Kidney epithelial cell (primary cell): Measurements from ENCODE around the gene SLC26A9. TPM values are rescaled to one million over a fixed set of nuclear protein-coding genes. Genes with fewer than 3 reads are reported as not detected.

Experiments
- DNase-seq: peaks from one replicate; pipeline ENCODE4 v3.0.0-alpha.2; 2010; ENCODE audit warnings: low read depth
- H3K27me3 ChIP-seq: 2 replicates; pipeline ENCODE4 v1.6.0; 2011; ENCODE audit warnings: low read length; ENCODE audit not compliant: control insufficient read depth, insufficient read depth
- H3K36me3 ChIP-seq: 2 replicates; pipeline ENCODE4 v1.5.1; 2011; ENCODE audit warnings: low read length; ENCODE audit not compliant: control insufficient read depth, insufficient read depth
- H3K4me3 ChIP-seq: 2 replicates; pipeline ENCODE4 v1.5.1; 2011; ENCODE audit warnings: low read depth, mild to moderate bottlenecking, control low read depth, low read length
- total RNA-seq: library from RNA; depleted of rRNA; stranded (reverse); fragments of >200 nt; gene quantifications from 2 replicates; pipeline ENCODE4 v1.2.3, GENCODE V29; 2015
- TF ChIP-seq, protein P1 (sequence below): IDR thresholded peaks from 2 replicates; pipeline ENCODE4 v1.5.1; 2011; ENCODE audit warnings: mild to moderate bottlenecking, moderate library complexity, low read length, control low read depth, inconsistent platforms; ENCODE audit not compliant: insufficient read depth, poor library complexity, severe bottlenecking

The SLC26A9 gene
- total RNA-seq, 1 donor from 2014 or later: not detected

- Histone ChIP-seq H3K27me3 (no peaks in the 10 kb centered on the region), H3K4me3 (no peak overlapping the region), H3K36me3 (no peaks in the 10 kb centered on the region)
- TF ChIP-seq, protein P1, sequence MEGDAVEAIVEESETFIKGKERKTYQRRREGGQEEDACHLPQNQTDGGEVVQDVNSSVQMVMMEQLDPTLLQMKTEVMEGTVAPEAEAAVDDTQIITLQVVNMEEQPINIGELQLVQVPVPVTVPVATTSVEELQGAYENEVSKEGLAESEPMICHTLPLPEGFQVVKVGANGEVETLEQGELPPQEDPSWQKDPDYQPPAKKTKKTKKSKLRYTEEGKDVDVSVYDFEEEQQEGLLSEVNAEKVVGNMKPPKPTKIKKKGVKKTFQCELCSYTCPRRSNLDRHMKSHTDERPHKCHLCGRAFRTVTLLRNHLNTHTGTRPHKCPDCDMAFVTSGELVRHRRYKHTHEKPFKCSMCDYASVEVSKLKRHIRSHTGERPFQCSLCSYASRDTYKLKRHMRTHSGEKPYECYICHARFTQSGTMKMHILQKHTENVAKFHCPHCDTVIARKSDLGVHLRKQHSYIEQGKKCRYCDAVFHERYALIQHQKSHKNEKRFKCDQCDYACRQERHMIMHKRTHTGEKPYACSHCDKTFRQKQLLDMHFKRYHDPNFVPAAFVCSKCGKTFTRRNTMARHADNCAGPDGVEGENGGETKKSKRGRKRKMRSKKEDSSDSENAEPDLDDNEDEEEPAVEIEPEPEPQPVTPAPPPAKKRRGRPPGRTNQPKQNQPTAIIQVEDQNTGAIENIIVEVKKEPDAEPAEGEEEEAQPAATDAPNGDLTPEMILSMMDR: no peak
- DNase-seq: no peak
Observed at GRCh38 chr1:205980237-205980870, 37.1 kb upstream of the SLC26A9 start.

GRCh38 chr1:205979301-205979700 lies 36.0 kb upstream of the SLC26A9 start:
- Histone ChIP-seq H3K27me3 (no peaks in the 10 kb centered on the region), H3K36me3 (no peaks in the 10 kb centered on the region), H3K4me3 (no peak overlapping the region)
- no peak for DNase-seq
- TF ChIP-seq, protein P1: no peak

DNA sequence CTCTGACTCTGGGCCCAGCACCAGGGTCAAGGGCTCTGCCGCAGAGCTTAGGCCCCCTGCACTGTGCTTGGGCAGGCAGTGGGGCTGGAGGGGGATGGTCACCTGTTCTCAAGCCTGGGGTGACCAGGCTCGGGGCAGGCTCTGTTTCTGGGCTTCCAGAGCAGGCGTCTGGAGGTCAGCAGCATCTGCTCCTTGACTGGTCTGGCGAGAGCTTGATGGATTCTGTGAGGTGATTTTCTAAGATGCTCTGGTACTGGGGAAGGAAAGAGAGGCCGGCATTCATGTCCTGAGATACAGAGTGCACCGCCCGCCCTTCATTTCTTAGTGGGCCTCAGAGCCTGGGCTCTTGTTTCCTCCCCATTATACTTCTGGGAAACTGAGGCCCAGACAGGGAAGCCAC lies 35.4 kb upstream of the SLC26A9 start:
- H3K36me3 ChIP-seq: no peaks in the 10 kb centered on the region
- H3K27me3 ChIP-seq: no peaks in the 10 kb centered on the region
- no peak for DNase-seq
- TF ChIP-seq, protein P1: no peak
- H3K4me3 ChIP-seq: no peak overlapping the region

DNA sequence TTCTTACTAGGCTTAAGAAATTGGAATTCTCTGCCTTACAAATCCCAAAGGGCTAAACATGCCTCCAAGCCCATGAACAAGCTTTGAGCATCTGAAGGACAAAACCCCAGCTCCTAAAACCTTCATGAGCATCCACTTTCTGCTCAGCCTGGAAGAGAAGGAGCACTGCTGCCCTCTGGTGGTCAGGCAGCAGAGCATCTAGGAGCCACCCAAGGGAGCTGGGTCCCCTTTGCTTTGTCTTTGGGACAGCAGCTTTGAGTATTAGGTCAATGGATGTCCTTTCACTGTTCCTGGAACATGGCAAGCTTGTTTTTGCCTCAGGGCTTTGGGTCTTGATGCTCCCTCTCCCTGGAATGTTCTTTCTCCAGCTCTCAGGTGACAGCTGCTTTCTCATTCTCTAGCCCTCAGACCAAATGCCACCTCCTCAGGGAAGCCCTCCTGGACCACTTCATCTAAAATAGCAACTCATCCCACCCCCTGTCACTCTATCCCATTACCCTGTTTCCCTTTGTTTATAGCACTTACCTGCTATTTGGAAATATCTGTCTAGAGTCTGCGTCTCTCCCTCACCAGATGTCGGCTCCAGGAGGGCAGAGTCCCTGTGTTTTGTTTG lies 34.3 kb upstream of the SLC26A9 start:
- no peaks in the 10 kb centered on the region for H3K27me3 ChIP-seq
- TF ChIP-seq, protein P1: peak; percentile 92
- DNase-seq: no peak
- H3K36me3 ChIP-seq: no peaks in the 10 kb centered on the region
- H3K4me3 ChIP-seq: no peak overlapping the region

DNA sequence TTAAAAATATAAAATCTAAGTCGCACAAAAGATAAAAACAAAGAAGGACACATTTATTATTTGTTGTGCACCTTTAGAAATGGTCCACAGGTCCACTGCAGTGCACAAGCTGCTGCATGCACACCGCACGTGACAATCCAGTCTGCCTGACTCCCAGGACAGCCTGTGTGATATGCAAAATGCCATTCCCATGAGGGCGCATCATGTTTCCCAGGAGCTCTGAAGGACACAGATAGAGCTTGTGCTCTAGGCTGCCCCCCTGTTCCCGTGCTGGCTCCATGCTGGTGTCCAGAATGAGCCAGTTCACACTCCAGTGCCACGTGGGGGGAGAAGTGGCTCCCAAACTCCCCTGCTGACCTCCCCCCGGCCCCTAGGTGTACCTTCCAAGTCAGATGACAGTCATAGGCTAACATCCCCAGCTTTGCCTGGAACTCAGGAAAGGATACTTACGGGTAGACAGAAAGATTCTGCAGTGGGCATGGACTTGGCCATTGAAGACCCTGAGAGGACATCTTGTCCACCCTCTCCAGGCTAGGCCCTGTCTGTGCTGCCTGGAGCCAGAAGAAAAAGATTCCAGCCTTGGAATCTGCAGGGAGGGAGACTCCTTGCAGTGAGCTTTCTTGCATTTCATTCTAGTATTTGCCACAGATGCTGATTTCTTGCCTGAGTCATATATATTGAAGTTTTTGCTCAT lies 33.6 kb upstream of the SLC26A9 start:
- Histone ChIP-seq H3K4me3 (no peak overlapping the region), H3K36me3 (no peaks in the 10 kb centered on the region), H3K27me3 (no peaks in the 10 kb centered on the region)
- no peak for DNase-seq
- TF ChIP-seq, protein P1: no peak
